Anterior cingulate cortex (tissue), 58 donors: ENCODE measurements around the gene BAG3.

Source experiments
- DNase-seq, 58 donors: peaks; one replicate each; lab custom pipeline; 2025; lab: John Stamatoyannopoulos, UW

The BAG3 gene

DNA sequence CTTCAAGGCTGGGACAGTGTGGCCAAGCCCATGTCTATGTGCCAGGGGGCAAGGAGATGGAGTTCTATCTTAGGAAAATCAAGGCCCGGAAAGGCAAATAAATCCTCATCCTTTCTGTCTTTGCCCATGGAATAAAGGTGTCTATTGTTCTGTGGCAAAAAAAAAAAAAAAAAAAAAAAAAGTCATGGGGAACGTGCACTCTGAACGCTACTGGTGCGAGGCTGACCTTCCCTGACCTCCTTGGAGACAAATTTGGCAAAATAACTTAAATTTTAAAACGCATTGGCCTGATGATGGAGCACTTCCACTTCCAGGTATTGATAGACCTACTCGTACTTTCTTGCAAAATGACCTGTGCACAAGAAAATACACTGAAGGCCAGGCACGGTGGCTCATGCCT, 12.2 kb upstream of the BAG3 start:
- no peak for DNase-seq

DNA sequence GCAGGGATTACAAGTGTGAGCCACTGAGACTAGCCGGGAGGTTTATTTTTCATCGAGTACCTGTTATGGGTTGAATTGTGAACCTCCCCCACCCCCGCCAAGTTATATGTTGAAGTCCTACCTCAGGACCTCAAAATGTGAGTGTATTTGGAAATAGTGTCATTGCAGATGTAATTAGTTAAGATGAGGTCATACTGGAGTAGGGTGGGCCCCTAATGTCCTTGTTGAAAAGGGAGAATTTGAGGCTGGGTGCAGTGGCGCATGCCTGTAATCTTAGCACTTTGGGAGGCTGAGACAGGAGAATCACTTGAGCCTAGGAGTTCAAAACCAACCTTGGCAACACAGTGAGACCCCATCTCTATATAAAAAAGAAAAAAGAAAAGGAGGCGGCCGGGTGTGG, 10.8 kb upstream of the BAG3 start:
- DNase-seq: no peak

DNA sequence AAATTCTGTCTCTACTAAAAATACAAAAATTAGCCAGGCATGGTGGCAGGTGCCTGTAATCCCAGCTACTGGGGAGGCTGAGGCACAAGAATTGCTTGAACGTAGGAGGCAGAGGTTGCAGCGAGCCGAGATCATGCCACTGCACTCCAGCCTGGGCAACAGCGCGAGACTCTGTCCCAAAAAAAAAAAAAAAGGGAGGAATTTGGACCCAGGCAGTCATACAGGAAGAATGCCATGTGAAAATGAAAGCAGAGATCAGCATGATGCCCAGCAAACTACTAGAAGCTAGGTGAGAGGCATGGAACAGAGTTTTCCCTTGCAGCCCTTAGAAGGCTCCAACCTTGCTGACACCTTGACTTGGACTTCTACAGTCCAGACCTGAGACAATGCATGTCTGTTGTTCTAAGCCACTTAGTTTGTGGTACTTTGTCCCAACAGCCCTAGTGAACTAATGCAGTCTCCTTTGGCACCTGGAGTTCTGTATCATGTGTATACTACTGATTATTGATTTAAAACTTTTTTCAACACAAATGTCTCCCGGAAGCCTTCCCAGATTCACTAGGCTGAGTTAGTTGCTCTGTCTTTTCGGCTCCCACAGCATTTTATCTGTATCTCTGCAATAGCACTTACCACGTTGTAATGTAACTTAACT, 10.2 kb upstream of the BAG3 start:
- DNase-seq: no peak

DNA sequence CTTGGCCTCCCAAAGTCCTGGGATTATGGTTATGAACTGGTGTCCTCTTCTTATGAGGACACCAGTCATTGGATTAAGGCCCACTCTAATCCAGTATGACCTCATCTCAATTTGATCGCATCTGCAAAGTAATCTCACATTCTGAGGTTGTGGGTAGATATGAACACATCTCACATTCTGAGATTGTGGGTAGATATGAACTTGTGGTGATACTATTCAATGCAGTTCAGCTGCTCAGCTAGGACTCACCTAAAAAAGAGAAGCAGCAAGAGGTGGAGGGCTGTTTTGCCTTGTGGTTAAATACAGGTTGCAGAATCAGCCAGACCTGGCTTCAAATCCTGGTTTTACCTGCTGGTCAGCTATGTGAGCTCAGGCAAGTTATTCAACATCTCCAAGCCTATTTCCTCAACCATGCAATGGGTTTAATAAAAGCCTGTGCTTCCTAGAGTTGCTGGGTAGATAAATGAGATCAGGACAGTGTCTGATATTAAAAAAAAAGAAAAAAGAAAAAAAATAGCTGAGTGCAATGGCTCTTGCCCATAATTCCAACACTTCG, 8.5 kb upstream of the BAG3 start:
- DNase-seq: no peak

DNA sequence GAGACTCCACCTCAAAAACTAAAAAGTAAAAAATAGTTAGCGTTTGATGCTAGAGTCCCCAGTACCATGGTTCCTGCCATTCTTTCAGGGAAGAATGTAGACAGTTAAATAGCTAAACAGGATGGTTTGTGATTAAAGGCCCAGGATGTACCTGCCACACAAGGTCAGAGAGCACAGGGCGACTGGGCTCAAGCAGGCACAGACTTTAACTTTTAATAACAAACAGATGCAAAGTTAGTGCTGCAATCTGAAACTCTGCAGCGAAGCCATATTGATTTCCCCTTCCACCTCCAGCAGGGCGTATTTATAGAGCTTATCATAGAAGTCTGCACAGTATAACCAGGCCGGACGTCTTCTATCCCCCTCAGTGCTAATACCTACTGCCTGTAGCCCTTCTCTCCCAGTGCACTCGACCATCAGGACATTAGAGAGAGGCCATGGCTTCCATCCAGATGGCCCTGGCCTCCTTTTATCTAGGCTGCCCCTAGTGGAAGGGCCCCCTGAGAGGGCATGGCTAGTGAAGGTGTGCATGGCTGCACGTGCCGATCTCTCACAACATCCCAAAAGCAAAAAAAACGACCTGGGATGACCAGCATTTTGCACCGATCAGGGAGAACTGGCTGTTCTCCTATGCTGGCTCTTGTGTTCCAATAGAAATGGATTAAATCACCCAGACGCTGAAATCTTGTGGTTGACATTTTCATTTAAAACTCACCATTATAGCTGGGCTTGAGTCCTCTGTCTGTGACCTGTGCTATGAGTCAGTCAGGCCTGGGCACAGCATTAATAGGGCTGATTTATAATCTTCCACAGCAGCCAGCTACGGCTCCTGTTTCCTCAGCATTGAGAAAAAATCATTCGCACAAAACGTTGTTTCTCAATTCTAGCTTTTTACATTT, 7.6 kb upstream of the BAG3 start:
- no peak for DNase-seq

DNA sequence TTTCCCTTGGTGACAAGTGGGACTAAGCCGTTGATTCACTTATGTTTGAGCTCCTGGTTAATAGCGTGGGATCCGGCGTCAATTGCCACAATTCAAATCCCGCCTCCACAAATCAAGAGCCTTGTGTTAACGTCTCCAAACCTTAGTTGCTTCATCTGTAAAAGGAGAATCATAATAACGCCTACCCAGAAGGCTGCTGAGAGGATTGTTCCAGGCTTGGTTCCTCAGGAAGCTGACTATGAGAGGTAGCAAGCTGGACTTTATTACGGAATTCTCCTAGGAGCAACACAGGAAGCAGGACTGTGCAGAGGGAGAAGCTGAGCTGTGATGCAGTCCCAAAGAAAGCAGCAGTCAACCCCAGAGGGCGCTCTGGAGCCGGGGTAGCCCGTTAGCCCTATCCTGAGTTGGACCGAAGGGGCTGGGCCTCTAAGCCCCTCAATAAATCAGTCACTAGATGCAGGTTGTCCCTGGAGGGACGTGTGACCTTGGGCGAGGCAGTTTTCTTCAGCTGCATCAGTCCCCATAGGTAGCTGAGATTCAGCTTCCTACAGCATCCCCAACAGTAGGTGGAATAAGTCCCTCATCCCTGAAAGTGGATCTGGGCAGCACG, 6.9 kb upstream of the BAG3 start:
- no peak for DNase-seq

DNA sequence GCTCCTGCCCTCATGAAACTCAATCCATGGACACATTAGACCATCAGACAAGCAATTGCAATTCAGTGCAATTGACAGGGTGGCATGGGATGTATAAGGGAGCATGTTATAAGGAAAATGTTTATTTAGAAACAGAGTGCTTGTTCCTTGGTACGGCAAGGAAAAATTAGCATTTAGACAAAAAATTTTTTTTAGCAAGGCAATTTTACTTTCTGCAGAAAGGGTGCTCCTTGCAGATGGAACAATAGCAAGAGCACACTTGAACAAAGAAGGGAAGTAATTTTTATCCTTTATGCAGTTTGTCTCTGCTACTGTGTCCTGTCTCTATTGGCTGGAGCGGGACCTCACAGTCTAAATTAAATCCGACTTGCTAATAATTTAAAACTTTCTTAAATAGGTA, 6.2 kb upstream of the BAG3 start:
- no peak for DNase-seq

DNA sequence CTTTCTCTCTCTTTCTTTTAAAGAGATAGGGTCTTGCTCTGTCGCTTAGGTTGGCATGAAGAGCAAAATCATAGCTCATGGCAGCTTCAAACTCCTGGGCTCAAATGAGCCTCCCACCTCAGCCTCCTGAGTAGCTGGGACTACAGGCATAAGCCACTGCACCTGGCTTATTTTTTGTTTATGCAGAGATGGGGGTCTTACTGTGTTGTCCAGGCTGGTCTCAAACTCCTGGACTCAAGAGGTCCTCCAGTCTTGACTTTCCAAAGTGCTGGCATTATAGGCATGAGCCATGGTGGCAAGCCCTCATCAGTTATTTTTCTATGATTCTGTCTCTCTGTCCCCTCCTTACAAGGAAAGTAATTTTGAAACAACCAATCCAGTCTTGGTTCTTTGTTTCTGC, 1.1 kb upstream of the BAG3 start:
- DNase-seq: no peak

DNA sequence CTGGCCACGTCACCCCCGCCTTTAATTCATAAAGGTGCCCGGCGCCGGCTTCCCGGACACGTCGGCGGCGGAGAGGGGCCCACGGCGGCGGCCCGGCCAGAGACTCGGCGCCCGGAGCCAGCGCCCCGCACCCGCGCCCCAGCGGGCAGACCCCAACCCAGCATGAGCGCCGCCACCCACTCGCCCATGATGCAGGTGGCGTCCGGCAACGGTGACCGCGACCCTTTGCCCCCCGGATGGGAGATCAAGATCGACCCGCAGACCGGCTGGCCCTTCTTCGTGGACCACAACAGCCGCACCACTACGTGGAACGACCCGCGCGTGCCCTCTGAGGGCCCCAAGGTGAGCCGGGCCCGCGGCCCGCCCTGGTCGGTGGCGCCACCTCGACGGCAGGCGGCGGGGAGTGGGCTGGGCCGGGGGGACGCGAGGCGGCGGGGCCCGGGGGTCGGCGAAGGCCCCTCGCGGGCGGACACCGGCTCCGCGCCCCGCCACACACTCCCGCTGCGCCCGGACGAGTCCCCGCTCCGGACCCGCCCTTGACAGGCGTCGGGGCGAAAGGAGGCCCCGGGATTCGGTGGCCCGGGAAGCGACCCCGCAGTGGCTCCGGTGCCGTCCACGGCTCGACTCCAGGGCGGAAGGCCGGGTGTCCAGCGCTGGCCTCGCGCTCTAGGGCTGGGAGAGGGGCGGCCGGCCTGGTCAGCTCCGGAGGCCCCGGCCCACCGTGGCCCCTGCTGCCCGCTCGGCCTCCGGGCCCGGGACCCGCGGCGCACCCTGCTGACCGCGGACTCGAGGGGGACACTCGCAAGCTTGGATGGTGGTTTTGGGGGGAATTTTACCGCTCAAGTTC, 557 bp downstream of the BAG3 start:
- peak in 5 of 58 donors; percentile 28 to 60 (median 54) for DNase-seq

DNA sequence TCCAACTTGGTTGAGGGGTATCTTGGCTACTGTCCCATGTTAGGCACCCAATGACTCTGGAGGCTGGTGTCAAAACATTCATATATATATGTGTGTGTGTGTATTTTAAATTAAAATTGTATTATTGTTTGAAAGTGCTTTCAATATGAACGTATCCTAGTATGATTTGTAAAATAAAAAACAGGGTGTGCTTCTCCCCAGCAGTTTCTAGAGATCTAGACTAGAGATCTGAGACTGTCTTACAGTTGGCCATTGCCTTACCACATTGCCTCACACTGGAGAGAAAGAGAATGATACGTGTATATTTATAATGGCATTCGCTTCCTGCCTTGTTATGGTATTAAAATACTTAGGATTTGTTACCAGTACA, 1.2 kb downstream of the BAG3 start:
- no peak for DNase-seq

DNA sequence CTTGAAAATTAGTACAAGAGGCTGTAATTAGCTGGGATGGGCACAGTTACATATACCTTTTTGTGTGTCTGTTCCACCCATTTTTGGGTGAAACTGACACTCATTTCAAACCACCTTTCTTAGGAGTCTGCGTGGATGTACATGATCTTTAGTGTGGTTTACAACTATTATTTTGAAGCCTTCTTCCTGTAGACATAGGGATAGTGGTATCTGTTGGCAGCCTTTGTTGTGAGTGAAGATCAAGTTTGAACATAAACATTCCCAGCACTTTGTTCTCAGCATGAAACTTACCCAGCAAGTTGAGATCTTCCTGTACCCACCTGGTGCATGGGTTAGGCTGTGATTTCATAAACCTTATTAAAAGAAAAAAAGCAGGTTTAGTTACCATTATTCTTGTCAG, 2.0 kb downstream of the BAG3 start:
- DNase-seq: no peak

DNA sequence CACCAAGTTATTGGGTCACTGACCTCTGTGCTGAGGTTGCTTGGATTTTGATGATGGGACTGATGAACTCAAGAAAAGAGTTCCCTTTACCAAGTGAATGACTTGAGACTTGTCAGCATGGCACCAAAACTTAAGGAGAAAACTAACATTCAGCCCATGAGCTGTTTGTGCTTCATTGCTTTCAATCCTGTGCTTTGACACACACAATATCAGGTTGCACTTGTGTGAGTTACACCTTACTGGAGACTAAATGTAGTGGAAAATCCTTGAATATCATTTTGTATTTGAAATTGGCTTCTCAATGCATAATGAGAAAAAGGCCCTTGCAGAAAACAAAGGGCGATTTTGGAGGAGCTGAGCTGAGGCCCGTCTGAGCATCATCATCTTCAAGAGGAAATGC, 2.7 kb downstream of the BAG3 start:
- no peak for DNase-seq

DNA sequence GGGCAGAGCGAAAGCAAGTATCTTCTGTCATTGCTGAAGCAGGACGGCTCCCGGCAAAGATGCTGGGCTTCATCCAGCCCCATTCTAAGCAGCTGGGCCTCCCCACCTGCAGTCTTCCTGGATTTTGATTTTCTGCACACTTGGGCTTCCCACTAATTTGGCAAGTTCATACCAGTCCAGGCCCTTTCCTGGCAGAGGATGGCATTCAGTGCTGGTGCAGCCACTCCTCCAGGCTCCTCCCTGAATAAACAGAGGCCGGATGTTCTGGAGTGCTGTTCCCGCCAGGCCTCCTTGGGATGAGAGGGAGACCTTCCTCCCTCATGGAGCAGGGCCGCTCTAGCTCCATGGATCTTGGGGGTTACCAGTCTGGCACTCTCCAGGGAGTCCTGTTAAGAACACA, 3.4 kb downstream of the BAG3 start:
- peak in 12 of 58 donors; percentile 8 to 69 (median 24) for DNase-seq

DNA sequence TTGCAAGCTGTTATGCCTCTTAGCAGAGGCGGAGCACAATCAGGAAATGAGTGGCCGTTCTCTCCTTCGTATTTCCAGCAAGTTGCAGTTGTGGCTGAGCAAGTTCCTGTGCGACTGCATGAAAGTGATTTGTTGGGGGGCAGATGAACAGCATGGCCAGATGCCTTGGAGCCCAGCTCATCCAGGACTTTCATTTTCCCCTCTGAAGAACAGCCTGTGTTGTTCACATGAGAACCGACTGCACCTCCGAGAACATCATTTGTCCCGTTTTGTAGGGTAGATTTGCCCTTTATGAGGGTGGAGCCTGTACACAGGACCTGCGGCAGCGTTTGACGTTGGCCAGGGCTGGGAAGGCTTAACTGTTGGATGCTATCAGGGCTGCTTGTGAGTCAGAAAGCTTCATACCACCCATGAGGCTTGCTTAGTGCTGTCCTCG, 4.4 kb downstream of the BAG3 start:
- DNase-seq: no peak

DNA sequence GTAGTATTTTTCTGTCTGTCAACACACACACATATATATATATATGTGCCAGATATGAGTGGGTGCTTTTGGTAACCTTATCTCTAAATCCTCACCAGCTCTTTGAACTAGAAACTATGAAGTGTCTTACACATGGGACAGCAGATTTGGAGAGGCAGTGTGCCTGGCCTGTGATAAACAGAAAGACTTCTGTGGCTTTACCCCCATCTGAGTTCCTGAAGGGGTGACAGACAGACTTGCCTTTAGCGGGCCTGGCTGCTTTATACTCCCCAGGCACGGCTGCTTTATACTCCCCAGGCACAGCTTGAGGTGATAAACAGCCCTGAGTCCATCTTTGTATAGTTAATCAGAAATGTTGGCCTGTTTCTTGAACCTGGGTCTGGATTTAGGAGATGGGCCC, 5.6 kb downstream of the BAG3 start:
- no peak for DNase-seq

DNA sequence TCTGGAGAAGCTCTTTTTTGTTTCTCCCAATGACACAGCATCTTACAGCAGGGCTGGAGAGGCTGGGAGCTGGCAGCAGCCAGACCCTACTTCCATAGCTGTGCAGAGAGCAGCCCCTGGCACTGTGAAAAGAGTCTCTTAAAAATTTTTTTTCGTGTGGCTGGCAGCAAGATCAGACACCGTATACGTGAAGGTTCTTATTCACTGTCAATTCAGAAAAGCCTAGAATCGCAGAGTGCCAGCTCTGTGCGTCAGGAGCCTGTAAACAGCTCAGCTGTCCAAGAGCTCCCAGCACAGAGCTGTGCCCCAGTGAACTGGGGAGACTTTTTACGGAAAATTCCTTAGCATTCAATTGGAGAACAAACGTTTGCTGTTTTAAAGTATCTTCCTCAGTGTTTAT, 6.5 kb downstream of the BAG3 start:
- peak in 29 of 58 donors; percentile 13 to 74 (median 43) for DNase-seq

DNA sequence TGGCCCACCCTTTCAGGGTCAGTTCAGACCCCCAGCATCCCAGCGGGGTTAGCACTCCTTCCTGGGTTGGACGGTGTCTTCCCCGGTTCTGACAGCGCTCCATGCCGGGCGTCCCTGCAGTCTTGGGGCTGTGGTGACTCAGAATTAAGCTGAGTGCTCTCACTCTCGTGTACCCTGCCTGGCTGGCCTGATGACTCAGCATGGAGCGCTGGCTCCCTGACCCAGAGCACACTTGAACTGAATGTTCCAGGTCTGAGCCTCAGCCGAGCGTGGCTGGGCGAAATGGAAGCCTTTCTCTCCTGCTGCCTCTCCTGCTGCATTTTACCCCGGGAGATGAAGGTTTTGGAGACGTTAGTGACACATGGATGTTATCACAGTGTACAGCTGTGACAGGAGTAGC, 7.1 kb downstream of the BAG3 start:
- peak in 42 of 58 donors; percentile 11 to 69 (median 36) for DNase-seq

DNA sequence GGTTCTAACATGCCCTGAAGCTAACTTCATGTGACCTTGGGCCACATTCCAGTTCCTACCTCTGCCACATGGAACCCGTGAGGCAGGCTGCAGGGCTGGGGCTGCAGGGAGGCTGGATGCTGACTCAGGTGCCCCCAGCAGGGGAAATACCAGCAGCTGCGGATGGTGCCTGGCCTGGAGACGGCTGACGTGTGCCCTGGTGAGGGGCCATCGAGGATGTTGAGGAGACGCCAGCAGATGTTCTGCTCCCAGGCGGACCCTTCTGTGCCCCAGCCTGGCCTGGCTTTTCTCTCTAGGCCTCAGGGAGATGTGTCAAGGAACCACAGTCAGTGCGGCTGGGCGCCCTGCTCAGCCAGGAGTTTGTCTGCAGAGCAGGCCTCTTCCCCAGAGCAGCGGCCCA, 8.8 kb downstream of the BAG3 start:
- peak in 1 of 58 donors; percentile 20 for DNase-seq

DNA sequence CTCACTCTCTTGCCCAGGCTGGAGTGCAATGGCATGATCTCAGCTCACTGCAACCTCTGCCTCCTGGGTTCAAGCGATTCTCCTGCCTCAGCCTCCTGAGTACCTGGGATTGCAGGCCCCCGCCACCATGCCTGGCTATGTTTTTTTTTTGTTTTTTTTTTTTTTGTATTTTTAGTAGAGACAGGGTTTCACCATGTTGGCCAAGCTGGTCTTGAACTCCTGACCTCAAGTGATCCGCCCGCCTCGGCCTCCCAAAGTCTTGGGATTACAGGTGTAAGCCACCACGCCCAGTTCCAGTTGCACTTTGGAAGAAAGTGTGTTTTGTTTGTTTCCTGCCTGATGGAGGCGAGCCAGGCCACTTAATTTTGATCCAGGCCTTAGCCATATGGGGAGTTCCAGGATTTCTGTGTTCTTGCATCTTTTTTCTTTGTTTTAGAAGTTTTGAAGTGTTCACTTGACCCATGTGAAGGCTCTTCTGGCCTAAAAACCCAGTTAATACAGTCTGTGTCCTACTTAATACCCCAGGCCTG, 11.0 kb downstream of the BAG3 start:
- peak in 1 of 58 donors; percentile 6 for DNase-seq
